Progenitor cell of endocrine pancreas (in vitro differentiated cells): ENCODE measurements around the gene ALG11. TPM values are rescaled to one million over a fixed set of nuclear protein-coding genes. Genes with fewer than 3 reads are reported as not detected.
"Not testable (repeated sequence)": the region's sequence is repeated elsewhere in the genome, so short reads cannot be mapped to it uniquely, and the experiment has no call there.

Experiments
- DNase-seq: peaks from one replicate; pipeline ENCODE4 v3.0.0; 2021; ENCODE audit warnings: low spot score; ENCODE audit not compliant: unreplicated experiment
- H3K27ac Mint-ChIP-seq: 2 replicates; pipeline ENCODE4 v1.8.0; 2021; ENCODE audit warnings: mild to moderate bottlenecking, moderate library complexity, mixed read lengths
- H3K27me3 Mint-ChIP-seq: 2 replicates; pipeline ENCODE4 v1.8.0; 2021; ENCODE audit warnings: mixed read lengths
- H3K36me3 Mint-ChIP-seq: 2 replicates; pipeline ENCODE4 v1.8.0; 2022; ENCODE audit warnings: mixed read lengths; ENCODE audit not compliant: insufficient read depth
- H3K4me1 Mint-ChIP-seq: 2 replicates; pipeline ENCODE4 v1.8.0; 2021; ENCODE audit warnings: low read depth, mixed read lengths
- H3K4me3 Mint-ChIP-seq: 2 replicates; pipeline ENCODE4 v1.8.0; 2021; ENCODE audit warnings: low read depth, mild to moderate bottlenecking, moderate library complexity, mixed read lengths
- H3K9me3 Mint-ChIP-seq: 2 replicates; pipeline ENCODE4 v1.8.0; 2021; ENCODE audit warnings: low read depth, mixed read lengths
- CTCF ChIP-seq: fragments of 200-600 bp; sonication (generic); IDR thresholded peaks from one replicate; pipeline ENCODE4 v1.5.0; 2021; ENCODE audit warnings: antibody characterized with exemption, mild to moderate bottlenecking; ENCODE audit not compliant: unreplicated experiment
- total RNA-seq: library from RNA; stranded (reverse); gene quantifications from 2 replicates; pipeline ENCODE4 v1.2.1, GENCODE V29; 2021

The ALG11 gene
- total RNA-seq, 1 donor from 2014 or later, result 45.1 TPM

GRCh38 chr13:52048516-52048915 is 36.3 kb downstream of the ALG11 start:
- H3K27ac Mint-ChIP-seq, result no peak overlapping the region
- peaks cover 17% of the 10 kb centered on the region for H3K4me1 Mint-ChIP-seq
- H3K9me3 Mint-ChIP-seq, result peaks cover 11% of the 10 kb centered on the region
- H3K27me3 Mint-ChIP-seq, result no peaks in the 10 kb centered on the region
- H3K36me3 Mint-ChIP-seq, result peaks cover 6% of the 10 kb centered on the region
- no peak for TF ChIP-seq CTCF
- no peak overlapping the region for H3K4me3 Mint-ChIP-seq
- DNase-seq, result no peak

- peaks cover 3% of the 10 kb centered on the region for H3K9me3 Mint-ChIP-seq
These were observed 39.2 kb downstream of the ALG11 start for GRCh38 chr13:52051400-52051799.

GRCh38 chr13:52053460-52053859 is 41.3 kb downstream of the ALG11 start:
- no peak for DNase-seq
- Mint-ChIP-seq H3K27ac (no peak overlapping the region), H3K36me3 (no peaks in the 10 kb centered on the region), H3K27me3 (no peaks in the 10 kb centered on the region), H3K9me3 (peaks cover 3% of the 10 kb centered on the region), H3K4me1 (peaks cover 13% of the 10 kb centered on the region), H3K4me3 (no peak overlapping the region)
- TF ChIP-seq CTCF, result no peak

More at GRCh38 chr13:52051400-52051799, 39.2 kb downstream of the ALG11 start:
- Mint-ChIP-seq H3K4me3 (no peak overlapping the region), H3K36me3 (no peaks in the 10 kb centered on the region), H3K27me3 (no peaks in the 10 kb centered on the region), H3K27ac (peak overlapping the region; percentile 61), H3K4me1 (peaks cover 13% of the 10 kb centered on the region)
- DNase-seq, result no peak
- TF ChIP-seq CTCF, result no peak

GRCh38 chr13:52061064-52061463 is 48.9 kb downstream of the ALG11 start:
- not testable (repeated sequence) for H3K27ac Mint-ChIP-seq, DNase-seq, H3K4me3 Mint-ChIP-seq, H3K4me1 Mint-ChIP-seq, H3K27me3 Mint-ChIP-seq
- Mint-ChIP-seq H3K36me3 (peaks cover 15% of the 10 kb centered on the region), H3K9me3 (peaks cover 18% of the 10 kb centered on the region)

GRCh38 chr13:52061587-52061986 is 49.4 kb downstream of the ALG11 start:
- H3K27ac Mint-ChIP-seq, result no peak overlapping the region
- H3K4me1 Mint-ChIP-seq, result no peaks in the 10 kb centered on the region
- no peak for DNase-seq
- peaks cover 15% of the 10 kb centered on the region for H3K36me3 Mint-ChIP-seq
- H3K27me3 Mint-ChIP-seq, result no peaks in the 10 kb centered on the region
- H3K9me3 Mint-ChIP-seq, result peaks cover 18% of the 10 kb centered on the region
- TF ChIP-seq CTCF, result no peak
- H3K4me3 Mint-ChIP-seq, result no peak overlapping the region

- no peak for DNase-seq
- Mint-ChIP-seq H3K27me3 (no peaks in the 10 kb centered on the region), H3K9me3 (peaks cover 37% of the 10 kb centered on the region), H3K36me3 (peaks cover 29% of the 10 kb centered on the region), H3K27ac (no peak overlapping the region), H3K4me3 (no peak overlapping the region), H3K4me1 (no peaks in the 10 kb centered on the region)
- no peak for TF ChIP-seq CTCF
These were observed 55.0 kb downstream of the ALG11 start for GRCh38 chr13:52067237-52067636.
